Measurements from ENCODE around the gene GLA. TPM values are rescaled to one million over a fixed set of nuclear protein-coding genes. Genes with fewer than 3 reads are reported as not detected.
A peak's percentile ranks its signal among the peaks of the same experiment; 100 is the strongest.

GLA gene
- total and polyA plus RNA-seq, 2 of the 13 experiments (the other 11 are each of a cell fraction or from before 2014, with no cell fraction given), result 31.4 to 59.3 TPM

- no peak for TF ChIP-seq ZNF598 (CRISPR knock-in tag; IDR thresholded peaks at IDR 0.05; ENCODE audit: borderline replicate concordance)
- TF ChIP-seq DR1 (CRISPR knock-in tag; IDR thresholded peaks at IDR 0.05), result peak; percentile 75
- peak; percentile 99 for TF ChIP-seq YEATS2 (CRISPR knock-in tag; IDR thresholded peaks at IDR 0.05; ENCODE audit: borderline replicate concordance)
- TF ChIP-seq ELF1 (CRISPR knock-in tag; IDR thresholded peaks at IDR 0.05), result peak; percentile 85
- TF ChIP-seq FOSL2 (CRISPR knock-in tag; IDR thresholded peaks at IDR 0.05), result peak; percentile 50
- peak; percentile 66; the same call in 1 of the 2 replicates for TF ChIP-seq TFDP2 (CRISPR knock-in tag; IDR thresholded peaks at IDR 0.05)
- TF ChIP-seq, protein P1, sequence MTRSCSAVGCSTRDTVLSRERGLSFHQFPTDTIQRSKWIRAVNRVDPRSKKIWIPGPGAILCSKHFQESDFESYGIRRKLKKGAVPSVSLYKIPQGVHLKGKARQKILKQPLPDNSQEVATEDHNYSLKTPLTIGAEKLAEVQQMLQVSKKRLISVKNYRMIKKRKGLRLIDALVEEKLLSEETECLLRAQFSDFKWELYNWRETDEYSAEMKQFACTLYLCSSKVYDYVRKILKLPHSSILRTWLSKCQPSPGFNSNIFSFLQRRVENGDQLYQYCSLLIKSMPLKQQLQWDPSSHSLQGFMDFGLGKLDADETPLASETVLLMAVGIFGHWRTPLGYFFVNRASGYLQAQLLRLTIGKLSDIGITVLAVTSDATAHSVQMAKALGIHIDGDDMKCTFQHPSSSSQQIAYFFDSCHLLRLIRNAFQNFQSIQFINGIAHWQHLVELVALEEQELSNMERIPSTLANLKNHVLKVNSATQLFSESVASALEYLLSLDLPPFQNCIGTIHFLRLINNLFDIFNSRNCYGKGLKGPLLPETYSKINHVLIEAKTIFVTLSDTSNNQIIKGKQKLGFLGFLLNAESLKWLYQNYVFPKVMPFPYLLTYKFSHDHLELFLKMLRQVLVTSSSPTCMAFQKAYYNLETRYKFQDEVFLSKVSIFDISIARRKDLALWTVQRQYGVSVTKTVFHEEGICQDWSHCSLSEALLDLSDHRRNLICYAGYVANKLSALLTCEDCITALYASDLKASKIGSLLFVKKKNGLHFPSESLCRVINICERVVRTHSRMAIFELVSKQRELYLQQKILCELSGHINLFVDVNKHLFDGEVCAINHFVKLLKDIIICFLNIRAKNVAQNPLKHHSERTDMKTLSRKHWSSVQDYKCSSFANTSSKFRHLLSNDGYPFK (CRISPR knock-in tag; IDR thresholded peaks at IDR 0.05; ENCODE audit: borderline replicate concordance), result peak; percentile 67; the same call in 1 of the 2 replicates
- peak; percentile 83 for TF ChIP-seq DMAP1 (CRISPR knock-in tag; IDR thresholded peaks at IDR 0.05)
- no peak for TF ChIP-seq RORA (CRISPR knock-in tag; IDR thresholded peaks at IDR 0.05)
- peak; percentile 78 for TF ChIP-seq ARID4A (CRISPR knock-in tag; IDR thresholded peaks at IDR 0.05; ENCODE audit: borderline replicate concordance)
- no peak for TF ChIP-seq PAX8 (CRISPR knock-in tag; IDR thresholded peaks at IDR 0.05; ENCODE audit: borderline replicate concordance)
- no peak for TF ChIP-seq CEBPB (IDR thresholded peaks at IDR 0.05; ENCODE audit: borderline replicate concordance, low read depth, low read length)
- TF ChIP-seq MED1 (CRISPR knock-in tag; IDR thresholded peaks at IDR 0.05), result peak; percentile 59
- TF ChIP-seq EZH2 (conservative IDR thresholded peaks at IDR 0.05; ENCODE audit: low read depth, low read length), result no peak
- peak; percentile 34 for TF ChIP-seq PHF5A (CRISPR knock-in tag; IDR thresholded peaks at IDR 0.05; ENCODE audit: low read depth, unreplicated experiment)
- TF ChIP-seq TEF (CRISPR knock-in tag; IDR thresholded peaks at IDR 0.05), result no peak
- 0 out of 2 replicates have a peak, but pooled peaks have one; percentile 23 for TF ChIP-seq SP5 (CRISPR knock-in tag; IDR thresholded peaks at IDR 0.05; ENCODE audit: borderline replicate concordance, low read depth)
- TF ChIP-seq ZMYM4 (CRISPR knock-in tag; IDR thresholded peaks at IDR 0.05), result peak; percentile 95
Observed at GRCh38 chrX:101390664-101391525, 16.8 kb downstream of the GLA start, which contains the start of gene RPL36A (continued).

Data from HepG2 (cell line).